ENCODE measurements around the gene CBY1. TPM values are rescaled to one million over a fixed set of nuclear protein-coding genes. Genes with fewer than 3 reads are reported as not detected.

CBY1 gene
- total and polyA plus RNA-seq, 10 of the 15 experiments (the other 5 are each of a cell fraction or from before 2014, with no cell fraction given), result 7.3 to 18.6 (median 11.9) TPM

DNA sequence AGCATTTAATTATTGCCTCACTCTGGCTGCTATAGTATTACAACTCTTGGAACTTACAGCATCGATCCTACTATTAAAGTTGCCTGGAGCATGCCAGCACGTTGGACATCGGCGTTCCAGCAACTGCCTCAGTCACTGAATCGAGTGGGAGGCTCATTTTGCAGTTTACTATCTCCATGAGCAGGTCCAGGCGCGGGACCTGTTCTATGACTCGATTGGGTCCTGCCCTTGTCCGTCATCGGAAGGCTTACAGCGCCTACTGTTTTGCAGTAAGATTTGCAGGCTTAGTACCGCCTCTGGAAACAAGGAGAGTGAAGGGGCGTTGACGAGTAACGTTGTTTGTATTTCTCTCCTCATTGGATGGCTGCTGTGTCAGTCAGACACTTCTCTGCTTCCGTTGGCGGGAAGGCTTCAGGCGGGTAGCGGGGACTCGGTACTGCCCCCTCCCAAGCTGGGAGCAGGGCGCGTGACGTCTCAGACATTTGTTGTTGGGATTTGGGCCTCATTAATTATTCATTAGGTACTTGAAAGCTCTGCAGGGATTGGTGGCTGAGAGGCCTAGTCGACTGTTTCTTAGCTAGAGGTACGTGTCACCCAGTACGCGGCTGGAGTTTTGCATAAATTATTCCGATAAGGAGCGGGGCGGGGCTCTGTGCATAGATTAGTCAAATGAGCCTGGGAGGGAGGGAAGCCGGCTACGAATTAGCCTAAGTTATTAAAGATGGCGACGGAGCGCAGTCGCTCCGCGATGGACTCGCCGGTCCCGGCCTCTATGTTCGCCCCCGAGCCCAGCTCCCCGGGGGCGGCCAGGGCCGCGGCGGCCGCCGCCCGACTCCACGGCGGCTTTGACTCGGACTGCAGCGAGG, 49.0 kb downstream of the CBY1 start, which contains the start of gene GTPBP1 (continued):
- TF ChIP-seq, protein P1, sequence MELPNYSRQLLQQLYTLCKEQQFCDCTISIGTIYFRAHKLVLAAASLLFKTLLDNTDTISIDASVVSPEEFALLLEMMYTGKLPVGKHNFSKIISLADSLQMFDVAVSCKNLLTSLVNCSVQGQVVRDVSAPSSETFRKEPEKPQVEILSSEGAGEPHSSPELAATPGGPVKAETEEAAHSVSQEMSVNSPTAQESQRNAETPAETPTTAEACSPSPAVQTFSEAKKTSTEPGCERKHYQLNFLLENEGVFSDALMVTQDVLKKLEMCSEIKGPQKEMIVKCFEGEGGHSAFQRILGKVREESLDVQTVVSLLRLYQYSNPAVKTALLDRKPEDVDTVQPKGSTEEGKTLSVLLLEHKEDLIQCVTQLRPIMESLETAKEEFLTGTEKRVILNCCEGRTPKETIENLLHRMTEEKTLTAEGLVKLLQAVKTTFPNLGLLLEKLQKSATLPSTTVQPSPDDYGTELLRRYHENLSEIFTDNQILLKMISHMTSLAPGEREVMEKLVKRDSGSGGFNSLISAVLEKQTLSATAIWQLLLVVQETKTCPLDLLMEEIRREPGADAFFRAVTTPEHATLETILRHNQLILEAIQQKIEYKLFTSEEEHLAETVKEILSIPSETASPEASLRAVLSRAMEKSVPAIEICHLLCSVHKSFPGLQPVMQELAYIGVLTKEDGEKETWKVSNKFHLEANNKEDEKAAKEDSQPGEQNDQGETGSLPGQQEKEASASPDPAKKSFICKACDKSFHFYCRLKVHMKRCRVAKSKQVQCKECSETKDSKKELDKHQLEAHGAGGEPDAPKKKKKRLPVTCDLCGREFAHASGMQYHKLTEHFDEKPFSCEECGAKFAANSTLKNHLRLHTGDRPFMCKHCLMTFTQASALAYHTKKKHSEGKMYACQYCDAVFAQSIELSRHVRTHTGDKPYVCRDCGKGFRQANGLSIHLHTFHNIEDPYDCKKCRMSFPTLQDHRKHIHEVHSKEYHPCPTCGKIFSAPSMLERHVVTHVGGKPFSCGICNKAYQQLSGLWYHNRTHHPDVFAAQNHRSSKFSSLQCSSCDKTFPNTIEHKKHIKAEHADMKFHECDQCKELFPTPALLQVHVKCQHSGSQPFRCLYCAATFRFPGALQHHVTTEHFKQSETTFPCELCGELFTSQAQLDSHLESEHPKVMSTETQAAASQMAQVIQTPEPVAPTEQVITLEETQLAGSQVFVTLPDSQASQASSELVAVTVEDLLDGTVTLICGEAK (IDR thresholded peaks at IDR 0.05; ENCODE audit: borderline replicate concordance), result peak; percentile 56; the same call in 1 of the 2 replicates
- TF ChIP-seq, protein P2, sequence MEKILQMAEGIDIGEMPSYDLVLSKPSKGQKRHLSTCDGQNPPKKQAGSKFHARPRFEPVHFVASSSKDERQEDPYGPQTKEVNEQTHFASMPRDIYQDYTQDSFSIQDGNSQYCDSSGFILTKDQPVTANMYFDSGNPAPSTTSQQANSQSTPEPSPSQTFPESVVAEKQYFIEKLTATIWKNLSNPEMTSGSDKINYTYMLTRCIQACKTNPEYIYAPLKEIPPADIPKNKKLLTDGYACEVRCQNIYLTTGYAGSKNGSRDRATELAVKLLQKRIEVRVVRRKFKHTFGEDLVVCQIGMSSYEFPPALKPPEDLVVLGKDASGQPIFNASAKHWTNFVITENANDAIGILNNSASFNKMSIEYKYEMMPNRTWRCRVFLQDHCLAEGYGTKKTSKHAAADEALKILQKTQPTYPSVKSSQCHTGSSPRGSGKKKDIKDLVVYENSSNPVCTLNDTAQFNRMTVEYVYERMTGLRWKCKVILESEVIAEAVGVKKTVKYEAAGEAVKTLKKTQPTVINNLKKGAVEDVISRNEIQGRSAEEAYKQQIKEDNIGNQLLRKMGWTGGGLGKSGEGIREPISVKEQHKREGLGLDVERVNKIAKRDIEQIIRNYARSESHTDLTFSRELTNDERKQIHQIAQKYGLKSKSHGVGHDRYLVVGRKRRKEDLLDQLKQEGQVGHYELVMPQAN (conservative IDR thresholded peaks at IDR 0.05), result peak; percentile 74; the same call in 1 of the 2 replicates
- TF ChIP-seq, protein P3, sequence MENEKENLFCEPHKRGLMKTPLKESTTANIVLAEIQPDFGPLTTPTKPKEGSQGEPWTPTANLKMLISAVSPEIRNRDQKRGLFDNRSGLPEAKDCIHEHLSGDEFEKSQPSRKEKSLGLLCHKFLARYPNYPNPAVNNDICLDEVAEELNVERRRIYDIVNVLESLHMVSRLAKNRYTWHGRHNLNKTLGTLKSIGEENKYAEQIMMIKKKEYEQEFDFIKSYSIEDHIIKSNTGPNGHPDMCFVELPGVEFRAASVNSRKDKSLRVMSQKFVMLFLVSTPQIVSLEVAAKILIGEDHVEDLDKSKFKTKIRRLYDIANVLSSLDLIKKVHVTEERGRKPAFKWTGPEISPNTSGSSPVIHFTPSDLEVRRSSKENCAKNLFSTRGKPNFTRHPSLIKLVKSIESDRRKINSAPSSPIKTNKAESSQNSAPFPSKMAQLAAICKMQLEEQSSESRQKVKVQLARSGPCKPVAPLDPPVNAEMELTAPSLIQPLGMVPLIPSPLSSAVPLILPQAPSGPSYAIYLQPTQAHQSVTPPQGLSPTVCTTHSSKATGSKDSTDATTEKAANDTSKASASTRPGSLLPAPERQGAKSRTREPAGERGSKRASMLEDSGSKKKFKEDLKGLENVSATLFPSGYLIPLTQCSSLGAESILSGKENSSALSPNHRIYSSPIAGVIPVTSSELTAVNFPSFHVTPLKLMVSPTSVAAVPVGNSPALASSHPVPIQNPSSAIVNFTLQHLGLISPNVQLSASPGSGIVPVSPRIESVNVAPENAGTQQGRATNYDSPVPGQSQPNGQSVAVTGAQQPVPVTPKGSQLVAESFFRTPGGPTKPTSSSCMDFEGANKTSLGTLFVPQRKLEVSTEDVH (IDR thresholded peaks at IDR 0.05; ENCODE audit: low read depth, partially characterized antibody), result peak; percentile 92
- TF ChIP-seq ZNF622 (IDR thresholded peaks at IDR 0.05) (no peak), ATF7 (IDR thresholded peaks at IDR 0.05; ENCODE audit: low read depth) (peak; percentile 82), RUNX3 (IDR thresholded peaks at IDR 0.05; ENCODE audit: low read length) (no peak), SMARCA5 (IDR thresholded peaks at IDR 0.05) (no peak), MEF2A (IDR thresholded peaks at IDR 0.05; ENCODE audit: insufficient read depth, low read depth, low read length) (no peak), CHD1 (IDR thresholded peaks at IDR 0.05; ENCODE audit: low read depth, low read length) (0 out of 2 replicates have a peak, but pooled peaks have one; percentile 69), ASH2L (IDR thresholded peaks at IDR 0.05; ENCODE audit: borderline replicate concordance, low read depth) (no peak), ZNF217 (IDR thresholded peaks at IDR 0.05) (no peak), RB1 (IDR thresholded peaks at IDR 0.05; ENCODE audit: borderline replicate concordance) (peak; percentile 95), SIN3A (IDR thresholded peaks at IDR 0.05; ENCODE audit: low read depth, low read length) (no peak), BACH1 (IDR thresholded peaks at IDR 0.05; ENCODE audit: borderline replicate concordance) (peak; percentile 78), MYC (IDR thresholded peaks at IDR 0.05; ENCODE audit: insufficient read depth, insufficient read length, insufficient replicate concordance, low read length, severe bottlenecking) (no peak), NFYB (IDR thresholded peaks at IDR 0.05; ENCODE audit: insufficient read depth, low read depth, low read length) (peak; percentile 78; the same call in 1 of the 2 replicates)
- TF ChIP-seq, protein P4, sequence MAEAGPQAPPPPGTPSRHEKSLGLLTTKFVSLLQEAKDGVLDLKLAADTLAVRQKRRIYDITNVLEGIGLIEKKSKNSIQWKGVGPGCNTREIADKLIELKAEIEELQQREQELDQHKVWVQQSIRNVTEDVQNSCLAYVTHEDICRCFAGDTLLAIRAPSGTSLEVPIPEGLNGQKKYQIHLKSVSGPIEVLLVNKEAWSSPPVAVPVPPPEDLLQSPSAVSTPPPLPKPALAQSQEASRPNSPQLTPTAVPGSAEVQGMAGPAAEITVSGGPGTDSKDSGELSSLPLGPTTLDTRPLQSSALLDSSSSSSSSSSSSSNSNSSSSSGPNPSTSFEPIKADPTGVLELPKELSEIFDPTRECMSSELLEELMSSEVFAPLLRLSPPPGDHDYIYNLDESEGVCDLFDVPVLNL (IDR thresholded peaks at IDR 0.05; ENCODE audit: low read depth, low read length), result peak; percentile 85
- TF ChIP-seq, protein P5, sequence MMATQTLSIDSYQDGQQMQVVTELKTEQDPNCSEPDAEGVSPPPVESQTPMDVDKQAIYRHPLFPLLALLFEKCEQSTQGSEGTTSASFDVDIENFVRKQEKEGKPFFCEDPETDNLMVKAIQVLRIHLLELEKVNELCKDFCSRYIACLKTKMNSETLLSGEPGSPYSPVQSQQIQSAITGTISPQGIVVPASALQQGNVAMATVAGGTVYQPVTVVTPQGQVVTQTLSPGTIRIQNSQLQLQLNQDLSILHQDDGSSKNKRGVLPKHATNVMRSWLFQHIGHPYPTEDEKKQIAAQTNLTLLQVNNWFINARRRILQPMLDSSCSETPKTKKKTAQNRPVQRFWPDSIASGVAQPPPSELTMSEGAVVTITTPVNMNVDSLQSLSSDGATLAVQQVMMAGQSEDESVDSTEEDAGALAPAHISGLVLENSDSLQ (IDR thresholded peaks at IDR 0.05), result peak; percentile 100
